IPS DF 4.7 (cell line): Measurements from ENCODE around the gene PDZD2.

Source experiments
- DNase-seq: peaks from one replicate; pipeline ENCODE4 v3.0.0-alpha.2; 2013; ENCODE audit warnings: low spot score; ENCODE audit errors: extremely low read depth

PDZD2 gene

GRCh38 chr5:31860726-31861433 is 221.9 kb downstream of the PDZD2 start:
- no peak for DNase-seq

DNA sequence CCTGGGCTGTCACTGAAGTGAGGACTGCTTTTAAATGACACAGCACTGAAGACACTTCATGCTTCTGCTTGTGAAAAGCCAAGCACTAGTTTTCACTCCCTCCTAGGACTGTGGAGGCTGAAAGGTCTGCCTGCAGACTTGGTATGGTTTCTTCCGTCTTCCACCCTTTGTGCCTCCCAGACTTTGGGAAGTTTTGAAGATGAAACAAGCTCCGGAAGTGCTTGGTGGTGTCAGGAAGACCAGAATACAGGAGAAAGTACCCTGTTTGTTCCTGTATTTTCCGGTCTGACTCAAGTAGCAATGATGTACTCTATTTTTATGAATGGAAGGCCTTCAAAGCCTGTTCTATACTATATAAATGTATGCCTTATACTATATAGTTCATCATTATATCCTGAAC is 222.7 kb downstream of the PDZD2 start:
- no peak for DNase-seq

- DNase-seq = no peak
Observed at GRCh38 chr5:31863991-31864411, 225.1 kb downstream of the PDZD2 start.

DNA sequence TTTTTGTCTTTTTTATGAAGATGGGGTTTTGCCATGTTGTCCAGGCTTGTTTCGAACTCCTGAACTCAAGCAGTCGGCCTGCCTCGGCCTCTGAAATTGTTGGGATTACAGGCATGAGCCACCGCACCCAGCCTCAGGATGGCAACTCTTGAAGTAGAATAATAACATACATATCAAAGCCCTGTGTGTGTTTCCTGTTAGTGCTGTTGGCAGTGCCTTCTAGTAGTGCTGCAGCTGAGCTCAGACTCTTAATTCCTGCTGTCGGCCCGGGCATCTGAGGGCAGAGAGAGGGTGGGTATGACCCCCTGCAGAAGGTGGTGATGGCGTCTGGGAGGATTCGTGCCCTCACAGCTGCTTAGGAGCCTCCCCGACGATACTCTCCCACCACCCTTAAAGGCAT is 227.2 kb downstream of the PDZD2 start:
- DNase-seq = no peak

DNA sequence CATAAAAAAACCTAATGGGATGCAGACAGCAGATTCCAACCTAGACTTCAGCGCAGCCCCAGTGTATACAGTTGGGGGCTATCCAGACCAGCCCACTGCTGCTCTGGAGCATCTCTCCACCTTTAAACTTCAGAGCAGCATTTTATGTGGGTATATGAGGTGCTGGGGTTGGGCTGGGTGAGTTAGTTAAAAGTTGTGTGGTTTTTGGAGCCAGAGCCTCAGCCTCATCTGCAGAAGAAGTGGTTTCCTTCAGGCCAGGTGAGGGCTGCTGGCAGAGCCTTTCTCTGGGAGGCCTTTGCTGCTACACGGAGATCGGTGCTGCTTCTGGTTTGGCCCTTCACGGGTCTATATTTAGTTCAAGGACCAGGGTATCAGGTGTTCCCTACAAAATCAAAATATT is 228.3 kb downstream of the PDZD2 start:
- DNase-seq = no peak

- no peak for DNase-seq
Observed at GRCh38 chr5:31880449-31880848, 241.5 kb downstream of the PDZD2 start.

DNA sequence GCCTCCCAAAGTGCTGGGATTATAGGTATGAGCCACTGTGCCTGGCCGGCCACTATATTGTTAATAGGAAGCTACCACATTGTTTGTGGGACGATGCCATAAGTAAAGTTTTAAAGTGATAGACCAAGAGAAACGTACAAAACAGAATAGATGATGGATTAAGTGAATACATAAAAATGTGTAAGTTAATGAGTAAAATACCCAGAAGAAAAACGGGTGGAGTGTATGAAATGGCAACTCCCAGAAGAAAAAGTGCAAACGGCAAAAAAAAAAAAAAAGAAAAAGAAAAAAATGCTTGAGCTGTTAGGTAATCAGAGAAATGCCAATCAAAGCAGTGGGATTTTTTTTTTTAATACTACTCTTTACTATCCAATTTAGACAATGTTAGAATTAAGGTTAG is 246.0 kb downstream of the PDZD2 start:
- DNase-seq = no peak

- DNase-seq = no peak
Observed at GRCh38 chr5:31886206-31886605, 247.3 kb downstream of the PDZD2 start.

- DNase-seq = no peak
Observed at GRCh38 chr5:31887556-31887955, 248.6 kb downstream of the PDZD2 start.

DNA sequence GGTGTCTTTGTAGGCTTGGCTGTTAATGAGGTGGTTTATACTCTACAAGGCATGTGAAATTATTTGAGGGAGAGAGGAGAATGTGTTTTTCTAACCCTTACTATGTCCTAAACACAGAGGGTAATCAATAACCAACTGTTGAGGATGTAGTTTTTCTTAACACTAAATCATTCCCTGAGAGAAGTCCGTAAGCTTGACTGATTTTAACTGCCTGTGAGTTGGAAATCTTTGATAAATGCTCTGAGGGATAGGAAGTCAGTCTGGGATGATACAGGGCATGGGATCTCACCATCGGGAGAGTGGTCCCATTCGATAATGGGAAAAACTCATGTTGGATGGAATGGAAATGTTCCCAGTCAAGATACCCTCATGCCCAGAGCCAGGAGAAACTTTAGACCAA is 249.6 kb downstream of the PDZD2 start:
- DNase-seq = no peak

GRCh38 chr5:31889001-31889561 is 250.2 kb downstream of the PDZD2 start:
- DNase-seq = peak; percentile 33

GRCh38 chr5:31890046-31890445 is 251.1 kb downstream of the PDZD2 start:
- no peak for DNase-seq

DNA sequence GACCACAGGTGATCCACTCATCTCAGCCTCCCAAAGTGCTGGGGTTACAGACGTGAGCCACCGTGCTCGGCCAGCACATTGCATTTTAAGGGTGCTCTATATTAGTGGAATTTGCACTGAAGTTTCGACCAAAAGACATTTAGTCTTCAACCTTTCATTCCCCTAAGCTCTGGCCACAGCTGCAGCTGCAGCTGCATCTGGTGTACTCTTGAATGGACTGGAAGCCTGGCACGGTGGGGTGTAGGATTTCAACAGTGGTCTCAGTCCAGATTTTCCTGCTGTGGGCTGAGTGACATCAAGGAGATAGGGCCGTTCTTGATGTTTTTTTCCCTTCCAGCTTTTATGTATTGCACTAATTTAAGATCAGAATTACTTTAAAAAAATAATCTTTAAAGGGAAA is 255.2 kb downstream of the PDZD2 start:
- DNase-seq = no peak

DNA sequence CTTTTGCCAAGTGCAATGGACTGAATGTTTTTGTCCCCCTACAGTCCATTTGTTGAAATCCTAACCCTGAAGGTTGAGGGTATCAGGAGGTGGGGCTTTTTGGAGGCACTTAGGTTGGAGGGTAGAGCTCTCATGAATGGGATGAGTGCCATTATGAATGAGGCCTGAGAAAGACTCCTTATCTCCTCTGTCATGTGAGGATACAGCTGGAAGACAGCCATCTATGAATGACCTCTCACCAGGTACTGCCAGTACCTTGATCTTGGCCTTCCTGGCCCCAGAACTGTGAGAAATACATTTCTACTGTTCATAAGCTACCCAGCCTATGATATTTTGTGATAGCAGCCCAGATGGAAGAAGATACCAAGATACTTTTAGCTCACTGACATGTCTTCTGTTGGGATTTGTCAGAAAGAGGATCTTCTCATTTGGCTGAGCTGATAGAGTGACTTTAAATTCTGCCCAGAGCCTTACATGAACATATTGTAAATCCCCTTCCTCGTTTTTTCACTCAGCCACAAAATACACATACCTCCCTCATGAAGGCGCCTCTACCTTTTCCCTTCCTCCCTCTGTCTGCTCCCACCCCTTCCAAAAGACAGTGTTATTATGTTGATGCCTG is 256.4 kb downstream of the PDZD2 start:
- DNase-seq = no peak

DNA sequence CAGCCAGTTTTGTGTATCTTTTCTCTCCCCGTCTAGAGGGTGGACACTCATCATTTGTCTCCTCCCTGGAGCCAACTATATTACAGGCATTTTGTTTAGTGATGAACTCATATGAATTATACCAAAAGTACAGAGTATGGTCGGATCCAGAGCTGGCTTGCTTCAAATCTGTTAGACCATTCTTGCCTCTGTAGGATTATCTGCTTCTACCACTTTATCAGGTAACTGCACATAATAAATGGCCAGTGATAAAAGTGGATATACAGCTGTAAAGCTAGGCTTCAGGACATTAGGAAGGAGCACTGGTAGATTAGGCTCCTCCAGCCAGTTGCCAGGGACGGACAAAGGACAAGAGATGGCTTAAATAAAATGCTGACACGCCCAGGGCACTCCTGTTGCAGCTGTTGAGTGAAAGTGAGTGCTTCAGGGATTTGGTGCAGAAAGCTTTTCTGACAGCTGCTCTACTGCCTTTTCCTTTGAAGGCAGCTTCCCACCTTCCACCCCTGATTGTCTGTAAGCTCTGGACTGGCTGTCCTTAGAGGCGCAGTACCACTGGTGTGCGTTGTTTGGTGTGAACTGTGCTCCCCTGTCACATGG is 259.2 kb downstream of the PDZD2 start:
- no peak for DNase-seq

DNA sequence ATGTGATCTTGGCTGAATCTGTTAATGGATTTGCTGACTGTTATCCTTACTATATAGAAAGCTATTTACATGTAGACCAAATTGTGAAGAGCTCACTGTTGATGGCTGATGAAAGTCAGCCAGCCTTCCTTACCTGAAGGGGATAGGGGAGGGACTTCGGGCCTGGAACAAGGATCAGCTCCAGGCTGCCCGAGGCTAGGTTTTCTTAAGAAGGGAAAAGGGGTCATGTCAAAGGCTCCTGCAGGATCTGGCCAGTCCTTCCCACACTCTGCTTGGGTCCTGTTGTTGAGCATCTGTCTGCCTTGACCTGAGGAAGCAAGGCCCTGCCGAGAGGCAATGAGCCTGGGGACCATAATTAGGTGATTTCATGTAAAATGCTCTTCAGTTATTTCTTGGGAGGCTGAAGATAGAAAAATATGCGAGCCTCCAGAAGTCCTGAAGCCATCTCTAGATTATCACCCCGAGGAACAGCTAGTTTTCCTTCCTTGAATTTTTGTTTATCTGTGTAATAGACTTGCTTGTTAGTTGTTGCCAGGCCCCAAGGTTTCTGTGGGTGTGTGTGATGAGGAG is 261.4 kb downstream of the PDZD2 start:
- DNase-seq = no peak

- DNase-seq = no peak
Observed at GRCh38 chr5:31901807-31902530, 263.0 kb downstream of the PDZD2 start.

DNA sequence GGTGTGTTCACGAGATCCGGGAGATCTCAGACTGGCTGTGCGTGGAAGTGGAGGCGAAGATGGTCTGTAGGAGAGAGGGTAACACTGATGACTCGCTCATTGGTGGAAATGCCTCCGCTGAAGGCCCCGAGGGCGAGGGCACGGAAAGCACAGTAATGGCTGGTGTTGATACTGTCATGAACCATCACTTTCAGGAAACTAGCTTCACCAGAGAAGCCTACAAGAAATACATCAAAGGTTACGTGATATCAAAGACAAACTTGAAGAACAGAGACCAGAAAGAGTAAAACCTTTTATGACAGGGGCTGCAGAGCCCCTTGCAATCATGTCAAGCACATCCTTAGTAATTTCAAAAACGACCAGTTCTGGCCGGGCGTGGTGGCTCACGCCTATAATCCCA is 269.5 kb downstream of the PDZD2 start:
- no peak for DNase-seq

DNA sequence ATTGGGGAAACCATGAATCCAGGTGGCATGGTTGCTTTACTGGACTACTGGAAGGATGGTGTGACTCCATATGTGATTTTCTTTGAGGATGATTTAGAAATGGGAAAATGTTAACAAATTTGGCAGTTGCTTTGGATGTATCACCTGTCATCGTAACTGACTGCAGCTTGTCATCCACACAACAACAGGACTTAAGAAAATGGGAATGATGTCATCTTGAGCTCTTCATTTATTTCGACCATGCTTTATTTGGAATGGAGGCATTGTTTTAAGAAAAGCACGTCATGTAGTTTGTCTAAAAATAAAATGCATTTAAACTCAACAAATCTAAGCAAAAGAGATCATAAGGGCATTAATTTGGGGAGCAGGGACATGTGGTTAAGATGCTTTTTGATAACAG is 270.1 kb downstream of the PDZD2 start:
- no peak for DNase-seq

DNA sequence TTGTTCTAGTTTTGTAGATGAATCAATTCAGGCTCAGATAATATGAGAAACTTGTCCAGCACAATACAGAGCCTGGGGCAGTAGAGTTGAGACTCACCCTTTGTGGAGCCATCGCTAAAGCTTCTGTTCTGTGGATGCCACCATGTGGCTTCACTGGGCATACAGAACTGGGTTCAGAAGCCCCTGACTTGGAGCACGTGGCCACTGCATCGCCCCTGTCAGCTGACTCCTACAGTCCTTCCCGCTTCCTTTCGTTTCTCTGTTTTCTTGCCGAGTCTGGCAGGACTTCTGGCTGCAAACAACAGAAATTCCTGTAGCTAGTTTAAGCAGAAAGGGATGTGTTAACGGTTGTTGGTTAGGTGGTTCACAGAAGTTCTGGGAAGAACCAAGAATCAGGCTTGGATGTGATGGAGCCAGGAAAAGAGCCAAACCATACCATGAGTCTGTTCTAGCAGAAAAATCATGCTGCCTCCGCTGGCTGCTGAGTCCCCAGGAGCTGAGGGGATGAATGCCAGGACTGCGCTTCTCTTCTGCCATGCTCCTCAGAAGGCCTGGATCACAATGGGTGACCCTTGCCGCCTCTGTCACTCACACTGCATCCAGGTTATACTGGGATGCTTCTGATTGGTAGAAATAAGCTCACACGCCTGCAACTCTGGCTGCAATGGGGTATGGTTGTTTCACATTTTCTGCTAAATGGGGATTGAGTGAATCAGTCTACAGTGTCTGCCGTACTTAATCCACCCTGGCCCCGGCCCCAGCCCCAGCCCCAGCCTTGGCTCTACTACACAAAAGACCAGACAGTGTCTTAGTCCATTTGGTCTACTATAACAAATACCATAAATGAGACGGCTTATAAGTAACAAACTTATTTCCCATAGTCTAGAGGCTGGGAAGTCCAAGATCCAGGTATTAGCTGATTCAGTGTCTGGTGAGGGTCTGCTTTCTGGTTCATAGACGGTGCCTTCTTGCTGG is 272.6 kb downstream of the PDZD2 start:
- DNase-seq = no peak
